Astrocyte (in vitro differentiated cells and primary cell): Measurements from ENCODE around the gene LMLN. TPM values are rescaled to one million over a fixed set of nuclear protein-coding genes. Genes with fewer than 3 reads are reported as not detected.

Source experiments
- DNase-seq: peaks from one replicate; pipeline ENCODE4 v3.0.0-alpha.2; 2010; ENCODE audit warnings: low read depth
- FAIRE-seq: peaks from 2 replicates; lab custom pipeline; 2011; peaks lifted over from hg19 to GRCh38; lab: Jason Lieb, UNC
- H2AFZ ChIP-seq: 2 replicates; pipeline ENCODE4 v1.6.0; 2012; ENCODE audit warnings: low read depth, low read length, inconsistent platforms
- H3K27ac ChIP-seq: 2 replicates; pipeline ENCODE4 v1.5.1; 2011; ENCODE audit warnings: low read depth, low read length, inconsistent platforms
- H3K27me3 ChIP-seq: 2 replicates; pipeline ENCODE4 v1.6.0; 2011; ENCODE audit warnings: low read length, inconsistent platforms; ENCODE audit not compliant: insufficient read depth
- H3K36me3 ChIP-seq: 2 replicates; pipeline ENCODE4 v1.5.1; 2011; ENCODE audit warnings: low read length, inconsistent platforms; ENCODE audit not compliant: insufficient read depth
- H3K4me1 ChIP-seq: 2 replicates; pipeline ENCODE4 v1.5.1; 2011; ENCODE audit warnings: low read length, inconsistent platforms; ENCODE audit not compliant: insufficient read depth
- H3K4me2 ChIP-seq: 2 replicates; pipeline ENCODE4 v1.6.0; 2012; ENCODE audit warnings: low read length, inconsistent platforms
- H3K4me3 ChIP-seq: 2 replicates; pipeline ENCODE4 v1.5.1; 2011; ENCODE audit warnings: low read depth, mild to moderate bottlenecking, low read length, inconsistent platforms; ENCODE audit not compliant: insufficient read depth
- H3K79me2 ChIP-seq: 2 replicates; pipeline ENCODE4 v1.6.0; 2012; ENCODE audit warnings: mild to moderate bottlenecking, low read length, inconsistent platforms; ENCODE audit not compliant: insufficient read depth
- H3K9ac ChIP-seq: 2 replicates; pipeline ENCODE4 v1.6.0; 2012; ENCODE audit warnings: mild to moderate bottlenecking, low read length, inconsistent platforms
- H3K9me3 ChIP-seq: 2 replicates; pipeline ENCODE4 v1.5.1; 2012; ENCODE audit warnings: low read depth, mild to moderate bottlenecking, low read length, inconsistent platforms; ENCODE audit not compliant: insufficient read depth
- H4K20me1 ChIP-seq: 2 replicates; pipeline ENCODE4 v1.6.0; 2012; ENCODE audit warnings: low read length, inconsistent platforms; ENCODE audit not compliant: insufficient read depth
- H3K27ac Mint-ChIP-seq: one replicate; pipeline ENCODE4 v1.8.0; 2021; ENCODE audit warnings: mild to moderate bottlenecking, mixed read lengths; ENCODE audit not compliant: unreplicated experiment
- H3K27me3 Mint-ChIP-seq: one replicate; pipeline ENCODE4 v1.8.0; 2021; ENCODE audit warnings: low read depth, mixed read lengths; ENCODE audit not compliant: unreplicated experiment
- H3K36me3 Mint-ChIP-seq: one replicate; pipeline ENCODE4 v1.8.0; 2021; ENCODE audit warnings: low read depth, mixed read lengths; ENCODE audit not compliant: unreplicated experiment
- H3K4me1 Mint-ChIP-seq: one replicate; pipeline ENCODE4 v1.8.0; 2021; ENCODE audit warnings: low read depth, mixed read lengths; ENCODE audit not compliant: unreplicated experiment
- H3K4me3 Mint-ChIP-seq: one replicate; pipeline ENCODE4 v1.8.0; 2021; ENCODE audit warnings: mild to moderate bottlenecking, moderate library complexity, mixed read lengths; ENCODE audit not compliant: unreplicated experiment
- H3K9me3 Mint-ChIP-seq: one replicate; pipeline ENCODE4 v1.8.0; 2021; ENCODE audit warnings: mild to moderate bottlenecking, mixed read lengths; ENCODE audit not compliant: unreplicated experiment
- EZH2 ChIP-seq: IDR thresholded peaks from 2 replicates; pipeline ENCODE4 v1.6.1; 2012; ENCODE audit warnings: mild to moderate bottlenecking, low read length, inconsistent platforms; ENCODE audit not compliant: insufficient read depth
- total RNA-seq: library from RNA; stranded (reverse); gene quantifications from 2 replicates; pipeline ENCODE4 v1.2.1, GENCODE V29; 2021
- TF ChIP-seq, protein P1 (sequence below): IDR thresholded peaks from 2 replicates; pipeline ENCODE4 v1.5.1; 2011; ENCODE audit warnings: low read depth, mild to moderate bottlenecking, inconsistent platforms, low read length, moderate library complexity; ENCODE audit not compliant: insufficient read depth

Gene LMLN
- total RNA-seq, 1 donor from 2014 or later = 6.5 TPM

GRCh38 chr3:197997936-197998335 is 37.9 kb downstream of the LMLN start:
- H3K9me3 Mint-ChIP-seq = no peaks in the 10 kb centered on the region

GRCh38 chr3:198017090-198017489 is 57.1 kb downstream of the LMLN start:
- no peak overlapping the region for H3K4me2 ChIP-seq
- no peaks in the 10 kb centered on the region for H4K20me1 ChIP-seq
- no peak overlapping the region for H3K4me3 ChIP-seq
- Mint-ChIP-seq H3K4me1 (no peaks in the 10 kb centered on the region), H3K36me3 (no peaks in the 10 kb centered on the region), H3K27ac (no peak overlapping the region), H3K9me3 (peaks cover 4% of the 10 kb centered on the region), H3K27me3 (peaks cover 2% of the 10 kb centered on the region), H3K4me3 (no peak overlapping the region)
- DNase-seq (no peak), FAIRE-seq (no peak)
- no peaks in the 10 kb centered on the region for H3K36me3 ChIP-seq
- H3K27me3 ChIP-seq = no peaks in the 10 kb centered on the region
- no peak overlapping the region for H3K9ac ChIP-seq
- H3K9me3 ChIP-seq = no peaks in the 10 kb centered on the region
- no peak overlapping the region for H3K27ac ChIP-seq
- no peaks in the 10 kb centered on the region for H3K4me1 ChIP-seq
- no peak overlapping the region for H2AFZ ChIP-seq
- no peak for TF ChIP-seq EZH2
- TF ChIP-seq, protein P1, sequence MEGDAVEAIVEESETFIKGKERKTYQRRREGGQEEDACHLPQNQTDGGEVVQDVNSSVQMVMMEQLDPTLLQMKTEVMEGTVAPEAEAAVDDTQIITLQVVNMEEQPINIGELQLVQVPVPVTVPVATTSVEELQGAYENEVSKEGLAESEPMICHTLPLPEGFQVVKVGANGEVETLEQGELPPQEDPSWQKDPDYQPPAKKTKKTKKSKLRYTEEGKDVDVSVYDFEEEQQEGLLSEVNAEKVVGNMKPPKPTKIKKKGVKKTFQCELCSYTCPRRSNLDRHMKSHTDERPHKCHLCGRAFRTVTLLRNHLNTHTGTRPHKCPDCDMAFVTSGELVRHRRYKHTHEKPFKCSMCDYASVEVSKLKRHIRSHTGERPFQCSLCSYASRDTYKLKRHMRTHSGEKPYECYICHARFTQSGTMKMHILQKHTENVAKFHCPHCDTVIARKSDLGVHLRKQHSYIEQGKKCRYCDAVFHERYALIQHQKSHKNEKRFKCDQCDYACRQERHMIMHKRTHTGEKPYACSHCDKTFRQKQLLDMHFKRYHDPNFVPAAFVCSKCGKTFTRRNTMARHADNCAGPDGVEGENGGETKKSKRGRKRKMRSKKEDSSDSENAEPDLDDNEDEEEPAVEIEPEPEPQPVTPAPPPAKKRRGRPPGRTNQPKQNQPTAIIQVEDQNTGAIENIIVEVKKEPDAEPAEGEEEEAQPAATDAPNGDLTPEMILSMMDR = no peak
- H3K79me2 ChIP-seq = no peaks in the 10 kb centered on the region

More at GRCh38 chr3:197997936-197998335, 37.9 kb downstream of the LMLN start:
- Histone ChIP-seq H3K4me3 (no peak overlapping the region), H3K27ac (no peak overlapping the region), H3K4me2 (no peak overlapping the region), H3K27me3 (no peaks in the 10 kb centered on the region), H2AFZ (no peak overlapping the region), H3K9ac (no peak overlapping the region), H3K79me2 (no peaks in the 10 kb centered on the region), H4K20me1 (no peaks in the 10 kb centered on the region), H3K4me1 (no peaks in the 10 kb centered on the region), H3K36me3 (peaks cover 3% of the 10 kb centered on the region), H3K9me3 (no peaks in the 10 kb centered on the region)
- no peak for FAIRE-seq
- DNase-seq = no peak
- H3K4me3 Mint-ChIP-seq = no peak overlapping the region
- H3K36me3 Mint-ChIP-seq = peaks cover 4% of the 10 kb centered on the region
- TF ChIP-seq, protein P1 = no peak
- TF ChIP-seq EZH2 = no peak
- H3K27ac Mint-ChIP-seq = no peak overlapping the region
- H3K27me3 Mint-ChIP-seq = no peaks in the 10 kb centered on the region
- H3K4me1 Mint-ChIP-seq = no peaks in the 10 kb centered on the region

DNA sequence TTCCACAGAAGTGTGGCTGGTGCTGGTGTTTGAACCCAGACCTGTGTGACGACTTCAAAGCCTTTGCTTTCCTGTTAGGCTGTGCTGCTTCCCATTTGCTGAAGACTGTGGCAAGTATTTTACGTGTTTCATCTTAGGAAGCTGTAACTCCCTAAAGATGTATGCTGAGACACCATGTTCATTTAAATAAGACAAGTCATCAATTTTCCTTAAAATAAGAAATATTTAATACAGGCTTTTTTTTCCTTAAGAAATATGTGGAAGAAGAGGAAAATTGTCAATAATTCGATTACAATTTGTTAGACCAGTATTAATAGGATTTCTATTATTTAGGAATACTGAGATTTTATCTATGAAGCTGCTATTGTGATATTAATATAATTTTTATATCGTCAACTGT is 58.4 kb downstream of the LMLN start:
- Histone ChIP-seq H3K27ac (no peak overlapping the region), H3K79me2 (no peaks in the 10 kb centered on the region), H3K9ac (no peak overlapping the region), H3K9me3 (no peaks in the 10 kb centered on the region), H2AFZ (no peak overlapping the region), H3K4me3 (no peak overlapping the region), H3K36me3 (no peaks in the 10 kb centered on the region), H3K4me2 (no peak overlapping the region), H3K4me1 (no peaks in the 10 kb centered on the region), H4K20me1 (no peaks in the 10 kb centered on the region), H3K27me3 (no peaks in the 10 kb centered on the region)
- Mint-ChIP-seq H3K4me3 (no peak overlapping the region), H3K27ac (no peak overlapping the region), H3K36me3 (no peaks in the 10 kb centered on the region), H3K27me3 (no peaks in the 10 kb centered on the region), H3K9me3 (no peaks in the 10 kb centered on the region), H3K4me1 (no peaks in the 10 kb centered on the region)
- FAIRE-seq (no peak), DNase-seq (no peak)
- no peak for TF ChIP-seq EZH2
- TF ChIP-seq, protein P1 = no peak
